ENCODE measurements around the gene RBM15.

DNA sequence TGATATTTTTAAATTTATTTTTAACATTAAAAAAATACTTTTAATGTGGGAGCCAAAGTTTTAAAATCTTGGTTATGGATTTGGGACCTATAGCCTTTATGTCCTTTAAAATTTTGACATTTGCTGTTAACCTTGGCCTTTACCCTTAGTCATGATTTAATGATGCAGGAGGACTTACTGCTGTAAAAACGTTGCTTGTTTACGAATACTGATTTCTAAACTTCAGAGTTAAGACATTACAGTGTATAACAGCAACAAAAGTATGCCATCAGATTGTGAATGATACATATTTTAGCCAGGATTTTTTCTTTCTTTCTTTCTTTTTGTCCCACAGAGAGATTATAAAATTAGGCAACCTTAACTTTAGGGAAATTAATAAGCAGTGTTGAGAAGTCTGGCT lies 8.9 kb downstream of the RBM15 start:
- TF ChIP-seq POLR2A (IDR thresholded peaks at IDR 0.05; ENCODE audit: low read depth, low read length) (no peak), PAX5 (IDR thresholded peaks at IDR 0.05; ENCODE audit: insufficient read depth, low read length, severe bottlenecking) (no peak)
